Measurements from ENCODE around the gene PGLYRP3. TPM values are rescaled to one million over a fixed set of nuclear protein-coding genes. Genes with fewer than 3 reads are reported as not detected.
"Not testable (repeated sequence)": the region's sequence is repeated elsewhere in the genome, so short reads cannot be mapped to it uniquely, and the experiment has no call there.

The PGLYRP3 gene
- total RNA-seq, 1 donor from 2014 or later, result not detected

DNA sequence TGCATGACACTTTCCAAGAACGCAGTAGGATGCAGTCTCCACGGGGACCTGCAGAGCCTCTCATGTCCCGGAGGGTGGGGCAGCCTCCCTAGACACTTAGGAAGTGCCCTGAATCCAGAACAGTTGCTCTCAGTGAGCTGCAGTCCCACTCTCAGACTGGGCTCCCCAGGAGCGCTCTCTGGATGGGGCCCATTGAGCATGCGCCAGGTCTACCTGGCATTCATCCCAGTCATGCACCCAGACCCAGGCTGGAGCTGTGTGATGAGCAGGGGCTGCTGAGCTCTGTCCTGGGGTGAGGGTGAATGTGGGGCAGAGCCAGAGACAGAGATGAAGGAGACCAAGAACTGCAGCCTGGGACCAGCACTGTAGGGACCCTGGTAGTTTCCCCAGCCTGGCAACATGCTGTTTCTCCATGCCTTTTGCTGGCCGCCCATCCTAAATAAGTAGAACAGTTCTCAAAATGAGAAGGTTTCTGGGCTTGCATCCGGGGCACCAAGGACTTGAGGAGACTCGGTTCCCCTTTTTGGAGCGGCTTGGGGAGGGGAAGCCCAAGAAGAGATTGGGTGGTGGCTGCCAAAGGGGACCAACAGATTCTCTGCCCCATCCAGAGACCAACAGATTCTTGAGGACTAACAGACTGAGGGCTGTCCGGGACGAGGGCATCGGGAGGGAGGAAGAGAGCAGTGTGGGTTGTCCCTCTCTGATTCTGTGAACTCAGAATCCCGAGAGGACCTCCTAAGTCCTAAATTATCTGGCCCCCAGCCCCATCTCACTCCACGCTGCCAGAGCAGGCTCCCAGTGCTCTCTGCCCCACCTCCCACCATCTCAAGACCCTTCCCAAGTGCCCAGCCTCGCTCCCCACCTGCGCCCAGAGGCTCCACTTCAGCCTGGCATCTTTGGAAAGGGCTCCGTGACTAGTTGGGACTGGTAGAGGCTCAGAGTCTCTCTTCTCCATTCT is 36.9 kb upstream of the PGLYRP3 start:
- DNase-seq (ENCODE audit: low spot score), result peak; percentile 33
- ATAC-seq, result no peak

DNA sequence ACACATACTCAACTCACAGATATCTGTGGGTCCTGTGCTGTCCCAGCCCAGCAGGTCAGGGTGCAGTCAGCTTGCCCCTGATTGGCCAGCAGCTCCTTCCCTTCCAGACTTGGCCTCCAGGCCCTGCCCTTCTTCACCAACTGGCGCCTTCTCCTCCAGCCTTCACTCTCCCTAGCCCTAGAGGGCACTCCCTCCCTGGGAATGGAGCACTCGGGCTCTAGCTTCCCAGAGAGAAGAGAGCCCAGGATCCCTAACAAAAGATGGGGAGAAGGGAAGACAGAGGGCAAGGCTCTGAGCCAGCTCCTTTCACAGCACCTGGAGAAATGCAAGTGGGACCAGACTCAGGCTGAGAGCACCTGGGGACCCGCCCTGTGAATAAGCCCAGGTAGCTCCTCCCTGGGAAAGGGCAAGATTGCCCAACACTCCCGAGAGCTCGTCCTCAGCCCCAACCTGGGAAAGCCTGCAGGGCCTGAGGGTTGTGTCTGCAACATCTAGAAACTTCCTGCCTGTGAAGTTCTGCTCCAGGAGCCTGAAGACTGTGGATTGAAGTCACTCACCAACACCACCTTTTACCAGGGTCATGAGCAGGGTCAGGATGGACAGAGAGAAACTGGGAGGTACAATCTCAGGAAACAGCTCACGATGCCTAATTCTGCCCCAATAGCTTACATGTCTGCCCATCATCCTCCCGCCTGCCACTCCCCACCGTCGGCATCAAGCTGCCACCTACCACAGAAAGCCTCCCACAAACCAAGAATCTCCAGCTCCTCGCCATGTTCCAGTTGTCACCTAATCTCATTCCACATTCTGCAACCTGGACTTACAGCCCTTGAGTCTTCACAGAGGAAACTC is 36.0 kb upstream of the PGLYRP3 start, which contains the start of gene PGLYRP4:
TSS of gene PGLYRP4 (minus strand) at position 331 of the 852 bp plus-strand sequence. CDS start 909 bp downstream, outside the sequence.
- DNase-seq (ENCODE audit: low spot score) (no peak), ATAC-seq (no peak)

DNA sequence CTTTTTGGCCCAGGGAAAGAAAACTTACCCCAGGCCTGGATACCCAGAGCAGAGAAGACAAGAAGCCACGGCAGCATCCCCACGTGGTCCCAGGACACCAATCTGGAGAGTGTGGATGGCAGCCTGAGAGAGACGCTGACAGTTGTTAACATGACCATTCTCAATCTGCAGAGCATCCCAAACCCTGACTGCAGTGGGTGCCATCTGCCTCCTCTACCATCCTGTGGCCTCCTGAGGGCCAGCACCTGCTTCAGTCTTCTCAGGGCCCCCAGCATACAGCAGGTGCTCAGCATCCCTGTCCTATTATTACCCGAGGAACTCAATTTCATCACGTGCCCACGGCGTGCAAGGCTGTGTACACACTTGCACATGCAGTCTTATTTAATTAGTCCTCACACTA is 35.1 kb upstream of the PGLYRP3 start:
- ATAC-seq (no peak), DNase-seq (ENCODE audit: low spot score) (no peak)

DNA sequence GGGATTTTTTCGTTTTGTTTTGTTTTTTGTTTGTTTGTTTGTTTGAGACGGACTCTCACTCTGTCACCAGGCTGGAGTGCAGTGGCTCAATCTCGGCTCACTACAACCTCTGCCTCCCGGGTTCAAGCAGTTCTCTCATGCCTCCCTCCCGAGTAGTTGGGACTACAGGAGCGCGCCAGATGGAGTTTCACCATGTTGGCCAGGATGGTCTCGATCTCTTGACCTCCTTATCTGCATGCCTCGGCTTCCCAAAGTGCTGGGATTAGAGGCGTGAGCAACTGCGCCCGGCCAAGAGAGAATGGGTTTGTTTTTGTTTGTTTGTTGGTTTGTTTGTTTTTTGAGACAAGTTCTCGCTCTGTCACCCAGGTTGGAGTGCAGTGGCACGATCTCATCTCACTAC is 34.3 kb upstream of the PGLYRP3 start:
- ATAC-seq; DNase-seq (ENCODE audit: low spot score): not testable (repeated sequence)

DNA sequence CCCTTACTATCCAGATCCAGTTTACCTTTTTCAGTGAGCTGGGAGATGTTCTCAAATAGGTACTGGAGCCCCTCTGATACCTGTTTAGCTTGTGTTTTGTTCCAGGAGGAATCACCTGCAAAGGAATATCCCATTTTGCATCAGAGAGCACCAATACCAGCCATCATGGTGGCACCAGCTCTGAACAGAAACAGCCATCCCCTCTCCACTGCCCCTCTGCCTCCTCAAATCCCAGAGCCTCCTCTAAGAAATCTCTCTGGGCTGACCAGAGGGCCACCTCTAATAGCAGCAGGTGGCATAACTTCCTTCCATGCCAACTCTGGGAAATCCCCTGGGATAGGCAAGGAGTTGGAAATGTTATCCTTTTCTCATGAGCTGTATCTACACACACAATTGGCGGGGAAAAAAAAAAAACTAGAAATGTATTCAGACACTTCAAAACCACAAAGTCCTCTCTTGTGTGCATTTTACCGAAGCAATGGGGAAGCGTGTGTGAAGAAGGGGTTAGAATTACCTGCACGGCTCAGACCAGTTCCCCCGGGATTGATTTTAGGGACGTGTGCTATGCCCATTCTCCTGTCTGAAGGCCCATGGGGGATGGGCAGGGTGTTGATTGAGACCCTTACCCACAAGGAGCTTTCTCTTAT is 33.4 kb upstream of the PGLYRP3 start:
- ATAC-seq, result no peak
- DNase-seq (ENCODE audit: low spot score), result no peak

DNA sequence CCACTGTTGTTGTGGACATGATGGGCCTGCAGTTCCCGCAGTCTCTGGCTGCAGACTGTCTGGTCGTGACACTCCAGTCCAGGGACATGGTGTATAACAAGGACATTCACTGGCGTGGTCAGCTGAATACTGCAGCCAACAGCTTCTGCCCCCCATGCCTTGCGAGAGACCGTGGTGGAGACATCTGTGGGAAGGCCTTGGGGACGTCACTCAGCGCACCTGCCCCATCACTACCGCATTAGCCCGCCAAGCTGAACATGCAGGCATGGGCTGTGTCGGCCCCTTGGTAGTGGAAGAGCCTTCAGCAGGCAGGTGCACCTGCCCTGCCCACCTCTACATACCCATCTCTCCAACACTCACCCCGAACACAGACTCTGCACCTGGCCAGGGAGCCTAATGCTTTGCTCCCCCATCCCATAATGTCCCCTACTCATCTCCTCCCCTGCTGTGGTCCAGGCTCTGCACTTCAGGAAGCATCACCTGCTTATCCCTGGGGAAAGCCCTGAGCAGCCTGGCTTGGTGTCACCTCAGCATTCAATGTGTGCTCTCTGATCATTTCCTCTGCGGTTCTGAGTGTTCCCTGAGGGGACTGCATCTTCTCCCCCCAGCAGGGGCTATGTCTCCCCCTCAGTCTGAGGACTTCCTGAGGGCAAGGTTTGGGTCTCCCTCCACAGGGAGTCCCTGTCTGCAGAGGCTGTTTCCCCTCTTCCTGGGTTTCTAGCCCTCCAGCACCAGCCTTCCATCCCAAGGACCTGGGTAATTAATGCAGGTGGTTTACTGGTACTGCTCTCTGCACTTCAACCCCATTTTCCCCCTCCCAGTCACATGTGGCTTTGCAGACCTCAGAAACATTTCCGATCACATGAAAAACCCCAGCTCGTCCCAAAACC is 32.7 kb upstream of the PGLYRP3 start:
- no peak for ATAC-seq
- DNase-seq (ENCODE audit: low spot score), result no peak

DNA sequence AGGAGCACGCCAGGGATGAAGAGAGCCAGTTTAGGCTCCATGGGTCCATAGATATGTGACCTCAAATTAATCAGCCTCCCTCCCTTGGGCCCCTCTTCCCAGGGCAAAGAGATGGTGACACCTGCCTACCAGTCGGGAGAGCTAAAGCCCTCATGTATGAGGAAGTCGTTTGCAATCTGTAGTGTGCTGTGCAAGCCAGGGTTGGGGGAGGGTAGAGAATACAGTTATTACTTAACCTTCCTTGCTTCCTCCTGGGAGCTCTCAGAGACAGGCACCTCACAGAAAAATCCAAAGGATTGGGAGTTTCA is 31.9 kb upstream of the PGLYRP3 start:
- DNase-seq (ENCODE audit: low spot score), result no peak
- no peak for ATAC-seq

DNA sequence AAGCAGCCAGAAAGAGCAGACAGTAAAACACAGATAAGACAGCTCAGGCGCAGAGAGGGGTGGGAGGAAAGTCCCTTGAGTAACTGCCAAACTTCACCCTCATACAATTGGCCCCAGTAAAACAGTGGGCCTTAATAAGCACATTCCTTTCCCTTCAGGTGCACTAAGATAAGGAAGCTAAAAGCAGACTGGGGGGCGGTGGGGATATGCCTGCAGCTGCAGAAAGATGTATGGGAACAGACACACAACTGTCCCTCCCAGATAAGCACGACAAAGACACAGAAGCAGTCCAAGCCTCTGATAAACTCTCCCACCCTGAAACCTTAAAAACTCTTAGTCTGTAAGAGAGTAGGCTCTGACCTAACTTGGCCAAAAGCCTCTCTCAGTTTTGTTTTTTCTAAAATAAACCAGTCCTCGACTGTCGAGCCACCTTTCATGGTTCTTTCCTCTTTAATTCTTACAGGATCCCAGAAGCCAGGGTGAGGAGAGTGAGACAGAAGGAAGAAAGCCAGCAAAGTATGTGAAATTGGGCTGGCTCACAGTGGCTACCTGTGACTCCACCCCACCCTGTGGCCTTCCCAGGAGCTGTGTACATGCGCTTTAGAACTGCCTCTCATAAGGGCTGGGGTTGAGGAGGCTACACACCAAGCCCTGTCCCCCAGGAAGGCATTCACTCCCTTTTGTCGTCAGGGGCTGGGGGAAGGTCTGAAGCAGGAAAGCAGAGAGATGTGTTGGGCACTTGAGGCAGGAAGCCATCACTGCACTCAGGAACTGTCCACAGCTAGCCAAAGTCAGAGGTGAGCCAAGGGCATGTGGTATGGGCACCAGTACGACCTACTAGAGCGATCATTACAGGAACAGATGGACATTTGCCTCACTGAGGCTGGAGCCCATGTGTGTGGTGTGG is 31.3 kb upstream of the PGLYRP3 start:
- ATAC-seq (no peak), DNase-seq (ENCODE audit: low spot score) (no peak)

DNA sequence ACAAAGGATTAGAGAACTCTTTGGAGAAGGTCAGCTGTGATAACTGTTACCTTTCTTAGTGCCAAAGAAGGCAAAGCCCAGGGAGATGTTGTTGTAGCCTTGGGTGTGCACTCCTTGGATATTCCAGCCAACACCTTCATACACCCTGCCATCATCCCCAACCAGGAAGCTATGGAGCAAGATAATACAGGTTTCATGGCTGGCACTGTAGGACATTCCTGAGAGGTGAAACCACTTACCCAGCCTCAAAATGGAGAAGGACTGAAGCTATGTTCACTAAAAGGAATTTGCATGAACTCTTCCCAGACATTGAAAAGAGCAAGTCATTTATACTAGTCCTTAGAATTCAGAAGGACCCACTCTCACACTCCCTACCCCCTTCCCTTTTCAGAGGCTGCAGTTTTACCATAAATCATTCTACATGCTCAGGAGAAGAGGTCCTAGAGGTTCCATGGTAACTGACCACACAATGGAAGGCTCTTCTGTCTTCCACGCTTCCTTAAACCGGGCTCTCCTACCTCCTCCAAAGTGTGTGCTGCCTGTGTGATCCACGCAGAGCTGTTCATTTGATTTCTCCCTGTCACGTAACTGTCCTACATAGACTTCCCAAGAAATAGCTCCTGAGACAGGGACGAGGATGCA is 30.4 kb upstream of the PGLYRP3 start:
- DNase-seq (ENCODE audit: low spot score), result no peak
- no peak for ATAC-seq

DNA sequence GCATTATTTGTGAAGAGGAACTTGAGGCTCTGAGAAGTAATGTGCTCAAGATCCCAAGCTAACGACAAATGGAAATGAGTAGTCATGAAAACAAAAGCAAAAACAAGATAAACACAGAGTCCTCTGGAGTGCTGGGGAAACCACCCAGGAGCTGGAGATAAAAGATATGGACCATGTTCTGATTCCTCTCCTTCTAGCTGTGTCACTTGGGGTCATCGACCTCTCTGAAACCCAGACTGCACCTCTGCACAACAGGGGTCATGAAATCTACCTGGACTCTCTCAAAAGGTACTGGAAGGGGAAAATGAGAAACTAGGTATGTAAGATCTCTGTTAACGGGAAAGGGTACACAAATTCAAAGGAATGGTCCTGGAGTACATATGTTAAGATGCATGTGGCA is 29.4 kb upstream of the PGLYRP3 start:
- ATAC-seq, result no peak

DNA sequence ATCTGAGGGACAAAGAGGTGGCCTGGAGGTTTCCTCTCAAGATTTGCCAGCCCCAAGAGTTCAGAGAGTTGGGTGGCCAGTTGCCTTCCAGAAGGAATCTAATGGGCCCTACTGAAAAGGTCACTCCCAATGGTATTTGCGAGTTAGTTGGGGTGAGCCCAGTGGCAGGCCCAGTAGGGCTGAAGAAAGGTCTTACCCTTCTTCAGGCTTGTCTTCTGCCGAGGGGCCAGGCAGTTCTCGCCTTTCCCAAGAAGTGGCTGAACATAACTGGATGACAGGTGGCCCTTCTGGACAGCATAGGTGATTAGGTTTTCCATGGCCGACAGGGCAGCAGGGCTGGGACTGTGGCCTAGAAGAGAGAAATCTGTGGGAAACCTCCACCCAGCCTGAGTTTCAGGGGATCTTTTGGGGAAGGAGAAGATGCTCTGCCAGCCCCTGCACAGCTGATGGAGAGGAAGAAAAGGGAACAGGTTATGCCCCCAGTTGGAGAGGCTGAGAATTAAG is 28.7 kb upstream of the PGLYRP3 start:
- DNase-seq (ENCODE audit: low spot score), result no peak
- ATAC-seq, result no peak

More for the DNA sequence above, 29.4 kb upstream of the PGLYRP3 start:
- no peak for DNase-seq (ENCODE audit: low spot score)

DNA sequence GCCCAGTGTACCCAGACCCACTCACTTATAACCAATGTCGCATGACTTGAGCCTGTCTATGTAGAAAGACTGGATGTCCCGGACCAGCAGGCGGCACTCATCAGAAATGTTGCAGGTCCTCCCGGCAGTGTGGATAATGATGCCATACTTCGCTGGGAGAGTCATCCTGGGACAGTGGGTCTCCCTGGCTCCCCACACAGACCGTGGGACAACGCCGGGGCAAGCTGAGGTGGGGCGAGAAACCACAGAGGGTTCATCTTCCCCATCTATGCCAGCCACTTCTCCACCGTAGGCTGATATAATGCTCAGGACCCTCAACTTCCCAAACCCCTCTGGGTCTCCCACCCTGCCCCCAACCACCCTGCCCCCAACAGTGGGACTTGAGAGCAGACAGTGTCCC is 27.6 kb upstream of the PGLYRP3 start:
- no peak for DNase-seq (ENCODE audit: low spot score)
- no peak for ATAC-seq

DNA sequence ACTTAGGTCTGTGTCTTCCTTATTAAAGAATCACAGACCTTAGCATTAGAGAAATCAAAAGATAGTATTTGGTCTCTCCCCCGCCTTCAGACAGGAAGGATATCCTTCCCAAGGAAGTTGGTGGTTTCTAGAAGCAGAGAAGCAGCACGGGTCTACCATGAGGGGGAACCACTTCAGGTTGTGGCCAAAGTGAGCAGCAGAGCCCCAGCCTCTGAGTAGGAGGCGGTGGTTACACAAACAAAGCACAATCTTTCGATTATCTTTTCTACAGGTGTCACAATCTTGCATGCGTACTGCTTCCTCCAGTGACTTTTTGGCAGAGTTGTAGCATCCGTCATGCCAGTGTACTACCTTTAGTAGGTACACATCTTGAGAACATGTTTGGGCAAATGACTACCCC is 27.1 kb upstream of the PGLYRP3 start:
- ATAC-seq, result no peak
- DNase-seq (ENCODE audit: low spot score), result no peak

DNA sequence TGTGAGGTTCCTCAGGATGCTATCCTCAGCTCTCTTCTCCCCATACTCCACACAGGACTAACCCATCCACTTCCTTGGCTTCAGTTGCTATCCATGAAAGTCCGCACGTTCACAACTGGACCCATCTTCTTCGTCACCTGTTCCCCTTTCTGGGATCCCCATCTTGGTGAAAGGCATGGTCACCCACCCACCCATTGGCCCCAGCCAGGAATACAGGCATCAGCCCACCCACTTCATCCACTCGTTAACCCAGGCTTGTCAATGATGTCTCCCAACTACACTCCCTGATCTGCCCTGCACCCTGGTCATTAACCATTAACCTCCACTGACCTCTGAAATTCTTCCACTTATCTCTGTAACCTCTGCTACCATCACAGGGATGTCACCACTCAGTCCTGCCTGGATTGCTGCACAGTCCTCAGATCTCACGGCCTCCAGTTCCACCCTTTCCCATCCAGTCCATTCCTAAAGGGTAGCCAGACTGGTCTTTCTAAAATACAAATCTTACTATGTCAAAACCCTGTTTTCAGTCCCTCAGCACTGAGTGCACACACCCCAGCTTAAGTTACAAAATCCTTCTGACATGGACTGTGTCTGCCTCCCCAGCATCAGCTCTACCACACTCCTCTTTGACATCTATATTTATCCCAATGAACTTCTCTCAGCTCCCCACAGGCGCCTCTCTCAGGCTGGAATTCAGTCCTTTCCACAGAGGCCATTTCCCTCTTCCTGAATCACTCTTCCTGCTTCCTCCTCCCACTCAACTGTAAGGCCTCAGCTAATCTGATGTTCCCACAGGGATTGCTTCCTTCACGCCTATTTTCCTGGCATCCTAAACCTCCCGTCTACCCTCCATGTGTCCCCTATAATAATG is 25.5 kb upstream of the PGLYRP3 start:
- ATAC-seq (no peak), DNase-seq (ENCODE audit: low spot score) (no peak)

DNA sequence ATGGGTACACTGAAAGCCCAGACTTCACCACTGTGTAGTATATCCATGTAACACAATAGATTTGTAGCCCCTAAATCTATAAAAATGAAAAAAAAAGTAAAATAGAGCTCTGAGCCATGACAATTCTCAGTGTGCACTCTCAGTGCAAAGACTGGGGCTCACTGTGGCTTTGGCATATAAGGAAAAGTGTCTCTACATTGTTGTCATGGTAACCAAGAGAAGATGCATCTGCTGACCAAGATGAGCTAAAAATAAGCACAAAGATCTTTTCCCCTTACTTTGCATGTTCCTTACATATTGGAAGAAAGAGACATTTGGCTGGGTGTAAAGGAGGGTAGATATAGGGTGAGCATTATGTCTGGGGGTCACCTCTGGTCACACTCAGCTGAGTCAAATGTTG is 23.9 kb upstream of the PGLYRP3 start:
- ATAC-seq (no peak), DNase-seq (ENCODE audit: low spot score) (no peak)

DNA sequence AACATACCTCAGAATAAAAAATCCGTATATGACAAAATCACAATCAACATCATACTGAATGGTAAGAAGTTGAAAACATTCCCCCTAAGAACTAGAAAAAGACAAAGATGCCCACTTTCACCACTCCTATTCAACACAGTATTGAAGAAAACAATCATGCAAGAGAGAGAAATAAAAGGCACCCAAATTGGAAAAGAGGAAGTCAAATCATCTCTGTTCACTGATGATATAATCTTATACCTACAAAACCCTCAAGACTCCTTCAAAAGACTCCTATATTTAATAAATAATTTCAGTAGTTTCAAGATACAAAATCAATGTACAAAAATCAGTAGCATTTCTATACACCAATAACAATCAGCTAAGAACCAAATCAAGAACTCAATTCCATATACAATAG is 21.1 kb upstream of the PGLYRP3 start:
- ATAC-seq, result no peak

DNA sequence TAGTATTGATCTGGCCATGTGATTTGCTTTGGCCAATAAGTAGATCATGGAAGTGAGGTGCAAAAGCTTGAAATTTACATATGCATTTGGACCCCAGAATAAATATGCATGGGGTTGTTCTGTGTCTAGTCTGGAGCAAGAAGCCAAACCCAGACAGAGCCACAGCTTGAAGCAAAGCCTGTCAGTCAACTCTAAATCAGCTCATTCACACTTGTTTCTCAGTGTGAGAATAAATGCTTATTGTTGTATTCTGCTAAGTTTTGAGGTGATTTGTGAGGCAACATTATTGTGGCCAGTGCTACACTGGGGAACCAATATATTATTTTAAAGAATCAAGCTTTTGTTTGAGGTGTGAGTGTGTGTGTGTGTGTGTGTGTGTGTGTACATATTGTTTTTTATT is 12.2 kb upstream of the PGLYRP3 start:
- ATAC-seq, result no peak
- no peak for DNase-seq (ENCODE audit: low spot score)

More for the DNA sequence above, 21.1 kb upstream of the PGLYRP3 start:
- DNase-seq (ENCODE audit: low spot score), result no peak

DNA sequence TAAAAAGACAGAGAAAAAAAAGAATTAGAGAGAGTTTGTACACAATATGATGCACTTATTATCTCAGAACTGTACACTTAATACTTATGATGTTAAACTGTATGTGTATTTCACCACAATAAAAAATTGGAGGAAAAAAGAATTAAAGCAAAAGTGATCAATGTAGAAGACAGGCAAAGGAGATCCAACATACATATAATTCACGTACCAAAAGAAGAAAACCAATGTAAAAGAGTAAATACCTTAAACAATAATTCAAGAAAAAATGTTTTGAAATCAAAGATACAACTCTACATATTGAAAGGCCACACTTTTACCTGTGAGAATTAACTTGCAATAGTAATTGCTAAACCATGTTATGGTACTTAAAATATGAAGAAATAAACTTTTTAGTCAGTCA is 9.8 kb upstream of the PGLYRP3 start:
- DNase-seq (ENCODE audit: low spot score) (no peak), ATAC-seq (no peak)
